SW480 (cell line): Measurements from ENCODE around the gene OSER1.

Experiments
- DNase-seq: peaks from one replicate; pipeline ENCODE4 v3.0.0-alpha.2; 2016; ENCODE audit warnings: low spot score

The OSER1 gene

GRCh38 chr20:44224637-44225036 is 14.1 kb upstream of the OSER1 start:
- no peak for DNase-seq

DNA sequence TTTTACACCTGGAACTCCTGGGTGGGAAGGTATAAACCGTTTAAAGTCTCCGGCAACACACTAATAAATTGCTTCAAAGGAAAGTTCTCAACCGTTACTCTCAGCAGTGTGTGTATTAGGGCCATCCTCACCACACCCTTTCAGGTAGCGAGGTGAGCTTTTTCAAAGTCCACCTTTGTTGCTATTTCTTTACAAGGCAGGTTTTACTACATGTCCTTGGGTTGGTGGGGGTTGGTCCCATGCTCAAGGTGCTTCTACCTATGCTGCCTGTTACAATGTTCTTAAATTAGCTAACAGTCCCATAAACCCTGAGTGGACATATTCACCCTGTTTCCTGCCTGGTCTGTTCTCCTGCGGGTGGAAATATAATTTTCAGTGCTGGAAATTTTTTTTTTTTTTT is 13.2 kb upstream of the OSER1 start:
- no peak for DNase-seq

DNA sequence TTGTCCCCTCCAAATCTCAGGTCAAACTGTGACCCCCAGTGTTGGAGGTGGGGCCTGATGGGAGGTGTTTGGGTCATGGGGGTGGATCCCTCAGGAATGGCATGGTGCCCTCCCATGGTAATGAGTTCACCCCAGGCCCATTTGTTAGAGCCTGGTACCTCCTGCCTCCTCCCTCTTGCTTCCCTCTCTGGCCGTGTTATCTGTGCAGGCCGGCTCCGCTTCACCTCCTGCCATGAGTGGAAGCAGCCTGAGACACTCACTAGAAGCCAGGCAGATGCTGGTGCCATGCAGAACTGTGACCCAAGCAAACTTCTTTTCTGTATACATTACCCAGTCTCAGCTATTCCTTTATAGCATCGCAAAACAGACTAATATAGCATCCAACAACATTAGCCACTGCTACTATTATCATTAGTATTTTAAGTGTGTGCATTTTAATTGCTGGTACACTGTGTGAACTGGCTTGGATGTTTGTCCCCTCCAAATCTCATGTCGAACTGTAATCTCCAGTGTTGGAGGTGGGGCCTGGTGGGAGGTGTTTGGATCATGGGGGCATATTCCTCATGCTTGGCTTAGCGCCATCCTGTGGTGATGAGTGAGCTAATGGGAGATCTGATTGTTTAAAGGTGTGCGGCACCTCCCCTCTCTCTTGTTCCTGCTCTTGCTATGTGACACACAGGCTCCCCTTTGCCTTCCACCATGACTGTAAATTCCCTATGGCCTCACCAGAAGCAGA is 12.2 kb upstream of the OSER1 start:
- DNase-seq: no peak

DNA sequence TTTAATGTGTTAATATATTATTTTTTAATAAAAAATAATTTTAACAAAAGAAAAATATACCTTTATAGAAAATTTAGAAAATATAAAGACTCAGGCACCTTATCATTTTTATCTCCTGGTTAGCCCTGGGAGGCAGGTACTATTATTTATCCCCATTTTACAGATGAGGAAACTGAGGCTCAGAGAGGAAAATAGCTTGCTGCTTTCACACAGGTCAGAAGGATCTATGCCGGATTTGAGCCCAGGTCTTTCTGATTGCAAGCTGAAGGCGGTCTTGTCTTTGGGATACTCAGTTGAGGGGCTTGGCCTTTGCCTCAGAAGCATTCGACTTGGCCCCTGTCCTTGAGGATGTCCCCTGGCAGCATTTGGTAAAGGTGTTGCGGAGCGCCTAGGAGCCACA is 11.5 kb upstream of the OSER1 start:
- no peak for DNase-seq

GRCh38 chr20:44221368-44221954 is 10.9 kb upstream of the OSER1 start:
- no peak for DNase-seq

DNA sequence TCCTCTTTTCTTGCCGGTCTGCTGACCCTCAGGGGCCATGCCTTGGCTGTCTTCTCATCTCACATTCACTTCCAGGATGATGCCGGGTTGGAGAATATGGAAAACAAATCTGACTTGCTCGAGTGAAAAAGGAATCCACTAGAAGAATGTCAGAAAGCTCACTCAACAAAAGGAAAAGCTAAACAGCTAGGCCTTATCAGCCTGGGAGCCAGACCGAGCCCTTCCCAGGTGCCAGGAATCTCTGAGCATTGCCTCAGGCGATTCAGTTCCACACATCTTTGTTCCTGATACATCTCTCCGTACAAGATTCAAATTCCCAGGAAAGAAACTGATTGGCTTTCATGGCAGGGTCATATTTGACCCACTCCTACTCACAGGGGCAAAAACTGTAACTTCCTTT is 9.2 kb upstream of the OSER1 start:
- DNase-seq: no peak

DNA sequence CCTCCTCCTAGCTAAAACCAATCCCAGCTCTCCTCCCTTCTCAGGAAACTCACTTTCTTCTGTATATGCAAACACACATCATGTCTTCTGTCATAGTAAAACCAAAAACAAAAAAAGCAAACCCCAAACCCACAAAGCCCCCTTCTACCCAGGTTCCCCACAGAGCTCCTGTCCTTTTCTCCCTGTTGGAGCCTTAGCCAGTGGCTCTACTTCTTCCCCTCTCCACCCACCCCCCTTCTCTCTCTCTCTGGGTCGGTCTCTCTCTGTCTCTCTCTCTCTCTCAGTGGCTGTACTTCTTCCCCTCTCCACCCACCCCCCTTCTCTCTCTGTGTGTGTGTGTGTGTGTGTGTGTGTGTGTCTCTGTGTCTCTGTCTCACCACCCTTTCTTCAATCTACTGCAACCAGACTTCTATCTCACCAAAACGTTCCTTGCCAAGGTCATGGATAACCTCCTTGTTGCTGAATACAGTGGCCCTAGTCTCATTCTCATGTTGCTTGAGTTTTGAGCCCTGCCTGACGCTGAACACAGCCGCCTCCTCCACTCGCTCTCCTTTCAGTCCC is 8.7 kb upstream of the OSER1 start:
- DNase-seq: no peak

DNA sequence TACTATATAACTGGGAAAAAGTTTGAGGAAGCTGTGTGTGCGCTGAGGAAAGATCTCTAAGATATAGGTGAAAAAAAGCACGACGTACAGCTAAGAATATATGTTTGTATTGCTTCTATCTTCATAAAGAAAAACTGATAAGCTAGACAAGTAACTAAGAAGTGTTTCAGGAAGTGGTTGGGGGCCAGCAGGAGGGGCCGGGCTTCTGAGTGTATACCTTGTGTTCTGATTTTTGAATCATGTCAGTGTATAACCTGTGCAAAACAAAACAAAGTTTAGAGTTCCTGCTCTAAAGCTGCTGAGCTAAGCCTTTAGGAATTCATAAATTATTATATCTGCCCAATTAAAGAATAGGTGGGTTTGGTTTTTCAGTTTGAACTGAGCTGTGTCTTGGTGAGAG is 7.9 kb upstream of the OSER1 start:
- DNase-seq: no peak

GRCh38 chr20:44217342-44218092 is 6.9 kb upstream of the OSER1 start:
- DNase-seq: peak; percentile 84

DNA sequence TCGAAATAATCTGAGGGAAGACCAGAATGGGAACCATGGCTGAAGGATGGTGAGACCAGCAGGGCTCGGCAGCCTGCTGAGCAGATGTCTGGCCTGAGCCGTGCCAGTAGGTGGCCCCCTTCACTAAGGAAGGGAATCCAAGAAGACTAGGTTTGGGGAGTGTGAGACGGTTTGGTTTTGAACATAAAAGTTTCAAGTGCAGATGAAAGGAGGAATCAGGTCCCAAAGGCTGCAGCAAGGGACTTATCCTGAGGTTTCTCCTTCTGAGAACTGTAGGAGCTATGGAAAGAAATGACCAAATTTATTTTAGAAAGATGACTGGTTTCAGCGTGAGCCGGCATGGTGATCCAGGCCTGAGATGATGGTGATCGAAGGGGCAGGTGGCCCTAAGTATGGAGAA is 4.6 kb upstream of the OSER1 start:
- DNase-seq: peak; percentile 74

DNA sequence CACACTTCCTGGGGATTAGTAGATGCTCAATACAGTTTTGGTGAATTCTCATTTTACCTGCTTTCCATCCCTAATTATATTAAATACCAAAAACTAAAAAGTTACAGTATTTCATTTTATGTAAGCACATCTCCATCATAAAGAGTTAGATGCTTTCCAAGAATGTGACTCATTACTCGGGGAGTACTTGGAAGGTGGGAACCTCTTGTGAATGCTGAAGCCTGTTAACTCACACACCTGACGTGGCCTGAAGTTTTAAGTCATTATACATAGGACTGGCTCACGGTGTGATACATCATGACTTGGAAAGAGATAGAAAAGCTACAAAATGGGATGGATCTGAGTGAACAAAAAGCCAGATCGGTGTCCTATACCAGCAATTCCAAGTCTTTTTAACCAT is 2.2 kb upstream of the OSER1 start:
- no peak for DNase-seq

DNA sequence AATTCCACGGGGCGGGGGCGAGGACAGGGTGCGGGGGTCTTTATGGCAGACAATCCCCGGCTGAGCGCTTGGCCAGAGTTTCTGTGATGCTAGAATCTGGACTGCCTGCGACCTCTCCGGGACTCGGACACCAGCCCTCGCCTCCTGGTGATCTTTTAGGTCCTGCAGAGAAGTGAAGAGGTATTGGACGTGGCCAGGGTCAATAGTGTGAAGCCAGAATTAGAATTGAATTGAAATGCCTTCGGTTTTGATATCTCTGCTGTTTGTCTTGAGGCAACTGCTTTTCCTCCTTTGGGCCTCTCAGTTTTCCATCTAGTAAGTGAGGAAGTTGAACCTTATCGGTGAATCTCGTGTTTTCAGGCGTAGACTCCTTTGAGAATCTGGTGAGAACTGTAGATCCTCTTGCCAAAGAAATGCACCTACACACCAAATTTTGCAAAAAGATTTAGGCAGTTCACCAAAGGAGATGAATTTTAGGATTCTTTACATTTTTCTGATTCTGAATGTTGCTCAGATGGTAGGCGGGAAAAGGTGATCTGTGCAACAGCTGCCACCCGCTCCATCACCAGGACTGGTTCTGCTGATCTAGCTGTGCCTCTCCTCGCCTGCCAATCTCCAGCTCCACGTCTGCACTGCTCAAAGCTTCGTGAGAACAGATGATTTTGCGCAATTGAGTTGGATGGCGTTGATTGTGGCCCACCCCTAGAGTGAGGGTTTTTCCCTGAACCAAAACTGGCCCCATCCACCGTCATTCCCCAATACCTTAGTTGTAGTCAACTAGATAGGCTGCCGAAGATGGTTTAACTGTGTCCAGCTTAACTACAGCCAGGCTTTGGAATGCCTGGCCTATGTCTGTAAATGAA is 837 bp upstream of the OSER1 start:
- DNase-seq: peak; percentile 44

DNA sequence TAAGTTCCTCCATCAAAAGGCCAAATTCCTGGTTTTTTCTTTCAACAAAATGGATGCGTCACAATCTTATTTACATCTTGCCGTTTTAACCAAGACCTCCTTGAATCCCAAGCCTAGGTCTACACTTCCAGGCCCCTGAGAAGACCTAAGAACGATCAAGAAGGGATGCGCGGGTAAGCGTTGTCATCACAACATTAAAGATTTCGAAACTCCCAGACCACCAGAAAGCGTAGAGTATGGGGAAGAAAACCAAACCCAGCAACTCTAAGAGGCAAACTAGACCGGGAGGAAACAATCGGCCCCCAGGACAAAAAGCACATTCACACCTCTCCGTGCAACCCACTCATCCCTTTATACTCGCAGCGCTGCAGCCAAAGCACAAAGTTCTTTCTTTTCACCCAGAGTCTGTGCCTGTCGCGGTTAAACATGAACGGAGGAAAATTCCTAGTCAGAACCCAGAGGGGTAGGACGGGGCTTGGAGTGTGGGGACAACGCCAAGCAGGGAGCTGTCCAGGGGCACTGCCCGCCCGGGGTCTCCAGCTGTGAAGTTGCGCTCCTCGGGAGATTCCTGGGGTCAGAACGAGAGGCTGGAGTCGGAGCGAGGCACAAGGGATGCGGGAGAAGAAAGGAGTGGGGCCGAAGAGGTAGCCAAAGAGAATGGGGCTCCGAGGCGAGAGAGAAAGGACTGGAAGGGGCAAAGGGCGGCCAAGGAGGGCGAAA is 725 bp downstream of the OSER1 start:
- DNase-seq: peak; percentile 46

GRCh38 chr20:44208770-44209169 is 1.8 kb downstream of the OSER1 start:
- peak; percentile 33 for DNase-seq

DNA sequence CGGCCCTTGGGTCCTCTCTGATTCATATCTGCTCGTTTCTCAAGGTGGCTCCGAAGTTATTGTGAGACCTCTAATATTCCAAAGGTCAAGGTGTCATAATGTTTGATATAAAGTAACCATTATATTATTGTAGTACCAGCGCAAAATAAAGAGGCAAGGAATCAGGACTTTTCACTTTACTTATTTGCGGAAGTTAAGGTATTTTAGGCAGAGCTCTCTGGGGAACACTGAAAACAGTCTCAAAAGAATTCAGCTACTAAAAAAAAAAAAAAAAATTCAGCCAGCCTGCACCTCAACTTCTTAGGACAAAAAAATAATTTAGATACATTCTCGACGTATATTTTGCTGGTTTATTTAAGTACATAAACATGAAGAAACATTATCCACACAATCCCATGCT is 2.4 kb downstream of the OSER1 start:
- no peak for DNase-seq

GRCh38 chr20:44207126-44207723 is 3.3 kb downstream of the OSER1 start:
- DNase-seq: no peak

DNA sequence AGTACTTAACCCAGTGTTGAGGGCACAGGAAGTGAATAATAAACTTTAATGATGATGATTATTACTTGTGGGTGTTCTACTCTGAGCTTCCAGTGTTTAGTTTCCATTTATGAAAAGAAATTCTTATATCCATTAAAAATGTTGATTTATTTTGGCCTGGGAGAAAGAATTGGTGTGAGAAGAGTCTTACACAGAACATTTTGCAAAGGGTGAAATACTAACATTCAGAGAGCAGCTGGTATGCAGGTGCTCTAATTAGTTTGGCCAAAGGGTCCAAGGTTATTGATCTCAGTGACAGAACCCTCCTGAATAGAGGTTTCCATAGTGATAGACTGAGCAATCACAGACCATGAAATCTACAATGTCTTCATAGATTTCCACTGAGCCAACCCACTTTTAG is 4.4 kb downstream of the OSER1 start:
- no peak for DNase-seq

DNA sequence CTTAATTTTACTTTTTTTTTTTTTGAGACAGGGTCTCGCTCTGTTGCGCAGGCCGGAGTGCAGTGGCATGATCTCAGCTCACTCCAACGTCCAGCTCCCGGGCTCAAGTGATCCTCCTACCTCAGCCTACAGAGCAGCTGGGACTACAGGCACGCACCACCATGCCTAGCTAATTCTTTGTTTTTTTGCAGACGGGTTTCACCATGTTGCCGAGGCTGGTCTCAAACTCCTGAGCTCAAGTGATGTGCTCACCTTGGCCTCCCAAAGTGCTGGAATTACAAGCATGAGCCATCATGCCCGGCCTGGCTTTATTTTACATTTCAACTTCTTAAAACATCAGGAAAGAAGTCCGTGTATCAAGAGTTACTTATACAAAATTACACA is 5.7 kb downstream of the OSER1 start:
- no peak for DNase-seq

GRCh38 chr20:44204156-44204831 is 6.3 kb downstream of the OSER1 start:
- peak; percentile 90 for DNase-seq

- no peak for DNase-seq
These were observed 7.4 kb downstream of the OSER1 start for GRCh38 chr20:44203161-44203560.
